Activated T-cell treated with anti-CD3 and anti-CD28 coated beads for 4 hours (primary cell): ENCODE results near the gene OSBPL5.

ENCODE experiments used
- DNase-seq: peaks from one replicate; pipeline ENCODE4 v3.0.0-alpha.2; 2020

OSBPL5 gene

GRCh38 chr11:3165152-3165705, at the start of gene OSBPL5:
OSBPL5 (minus strand) TSS chr11:3165310; CDS start chr11:3129148, 36,162 bp downstream.
- no peak for DNase-seq

- DNase-seq, result no peak
These were observed 49.2 kb upstream of the OSBPL5 start for GRCh38 chr11:3214420-3214699.

GRCh38 chr11:3213659-3214419, 48.7 kb upstream of the OSBPL5 start:
- no peak for DNase-seq

- no peak for DNase-seq
These were observed 43.2 kb upstream of the OSBPL5 start for GRCh38 chr11:3208272-3208671.

GRCh38 chr11:3207526-3208189, 42.5 kb upstream of the OSBPL5 start:
- DNase-seq, result no peak

GRCh38 chr11:3206922-3207204, 41.8 kb upstream of the OSBPL5 start:
- no peak for DNase-seq

- DNase-seq, result no peak
These were observed 41.2 kb upstream of the OSBPL5 start for GRCh38 chr11:3206156-3206921.

GRCh38 chr11:3205261-3206155, 40.4 kb upstream of the OSBPL5 start:
- no peak for DNase-seq

- DNase-seq, result no peak
These were observed 39.3 kb upstream of the OSBPL5 start for GRCh38 chr11:3204141-3205015.

GRCh38 chr11:3203221-3204043, 38.3 kb upstream of the OSBPL5 start:
- no peak for DNase-seq

GRCh38 chr11:3202759-3203158, 37.6 kb upstream of the OSBPL5 start:
- DNase-seq, result no peak

GRCh38 chr11:3202305-3202704, 37.2 kb upstream of the OSBPL5 start:
- DNase-seq, result no peak

GRCh38 chr11:3201677-3202181, 36.6 kb upstream of the OSBPL5 start:
- DNase-seq, result no peak

- no peak for DNase-seq
These were observed 36.0 kb upstream of the OSBPL5 start for GRCh38 chr11:3201112-3201581.

- DNase-seq, result no peak
These were observed 35.4 kb upstream of the OSBPL5 start for GRCh38 chr11:3200388-3201111.

GRCh38 chr11:3199537-3200295, 34.6 kb upstream of the OSBPL5 start:
- DNase-seq, result no peak

- no peak for DNase-seq
These were observed 33.7 kb upstream of the OSBPL5 start for GRCh38 chr11:3198815-3199214.

GRCh38 chr11:3197878-3198528, 32.9 kb upstream of the OSBPL5 start:
- no peak for DNase-seq
